SK-N-SH treated with all-trans-retinoic acid at 6 μM for 48 hours (cell line): Measurements from ENCODE around the gene ABCA8.

Experiments used
- ATAC-seq: fragments of 200-7000 bp; cut with Tn5 transposase; 3 replicates; pipeline ENCODE4 v1.9.1; 2020; ENCODE audit warnings: mild to moderate bottlenecking, moderate library complexity
- ARNTL ChIP-seq: fragments of 450-650 bp; formaldehyde crosslinking; IDR thresholded peaks from 2 replicates; pipeline ENCODE4 v1.5.0; 2020; ENCODE audit warnings: low read depth, mild to moderate bottlenecking, moderate library complexity, borderline replicate concordance
- BACH2 ChIP-seq: fragments of 250-450 bp; sonication (Bioruptor Pico); IDR thresholded peaks from 2 replicates; pipeline ENCODE4 v1.9.0; 2021; ENCODE audit warnings: mild to moderate bottlenecking, borderline replicate concordance
- CREB5 ChIP-seq: fragments of 250-450 bp; sonication (Bioruptor Pico); IDR thresholded peaks from 2 replicates; pipeline ENCODE4 v1.5.1; 2020; ENCODE audit warnings: low read depth, mild to moderate bottlenecking, moderate library complexity
- CSDC2 ChIP-seq: fragments of 250-450 bp; sonication (Bioruptor Pico); IDR thresholded peaks from 2 replicates; pipeline ENCODE4 v1.5.0; 2020; ENCODE audit warnings: mild to moderate bottlenecking, moderate library complexity
- ESRRG ChIP-seq: fragments of 250-450 bp; sonication (Bioruptor Pico); IDR thresholded peaks from 2 replicates; pipeline ENCODE4 v1.6.1; 2021; ENCODE audit warnings: mild to moderate bottlenecking
- GLIS3 ChIP-seq: fragments of 250-450 bp; sonication (Bioruptor Pico); IDR thresholded peaks from 2 replicates; pipeline ENCODE4 v1.5.0; 2020; ENCODE audit warnings: mild to moderate bottlenecking, moderate library complexity
- ISL1 ChIP-seq: fragments of 250-450 bp; sonication (Bioruptor Pico); IDR thresholded peaks from 2 replicates; pipeline ENCODE4 v2.1.2; 2022; ENCODE audit warnings: mild to moderate bottlenecking, moderate library complexity
- OSR1 ChIP-seq: fragments of 250-450 bp; sonication (Bioruptor Pico); IDR thresholded peaks from 2 replicates; pipeline ENCODE4 v1.8.0; 2022; ENCODE audit warnings: moderate library complexity, mild to moderate bottlenecking, inconsistent platforms
- PPARA ChIP-seq: fragments of 250-450 bp; sonication (Bioruptor Pico); IDR thresholded peaks from 2 replicates; pipeline ENCODE4 v1.5.0; 2020; ENCODE audit warnings: mild to moderate bottlenecking, borderline replicate concordance
- SNAI2 ChIP-seq: fragments of 250-450 bp; sonication (Bioruptor Pico); IDR thresholded peaks from 2 replicates; pipeline ENCODE4 v1.5.0; 2020; ENCODE audit warnings: mild to moderate bottlenecking, moderate library complexity
- TCF4 ChIP-seq: fragments of 250-450 bp; sonication (Bioruptor Pico); IDR thresholded peaks from 2 replicates; pipeline ENCODE4 v1.8.0; 2021; ENCODE audit warnings: mild to moderate bottlenecking, moderate library complexity, borderline replicate concordance
- TOX ChIP-seq: fragments of 250-450 bp; sonication (Bioruptor Pico); IDR thresholded peaks from 2 replicates; pipeline ENCODE4 v1.8.0; 2021; ENCODE audit warnings: mild to moderate bottlenecking, moderate library complexity, borderline replicate concordance
- ZC3H10 ChIP-seq: fragments of 250-450 bp; sonication (Bioruptor Pico); IDR thresholded peaks from 2 replicates; pipeline ENCODE4 v1.5.1; 2021; ENCODE audit warnings: mild to moderate bottlenecking, moderate library complexity
- ZFP3 ChIP-seq: fragments of 250-450 bp; sonication (Bioruptor Pico); IDR thresholded peaks from 2 replicates; pipeline ENCODE4 v1.5.0; 2020; ENCODE audit warnings: mild to moderate bottlenecking, moderate library complexity
- ZFP30 ChIP-seq: fragments of 450-650 bp; formaldehyde crosslinking; IDR thresholded peaks from 2 replicates; pipeline ENCODE4 v1.5.0; 2022; ENCODE audit warnings: mild to moderate bottlenecking, moderate library complexity
- ZNF565 ChIP-seq: fragments of 450-650 bp; formaldehyde crosslinking; conservative IDR thresholded peaks from 2 replicates; pipeline ENCODE4 v1.5.0; 2020; ENCODE audit warnings: low read depth, mild to moderate bottlenecking, moderate library complexity
- ZNF70 ChIP-seq: fragments of 450-650 bp; formaldehyde crosslinking; IDR thresholded peaks from 2 replicates; pipeline ENCODE4 v1.5.0; 2020; ENCODE audit warnings: mild to moderate bottlenecking, moderate library complexity
- ZNF8 ChIP-seq: fragments of 450-650 bp; formaldehyde crosslinking; IDR thresholded peaks from 2 replicates; pipeline ENCODE4 v1.5.0; 2020; ENCODE audit warnings: mild to moderate bottlenecking, moderate library complexity
- TF ChIP-seq, protein P1 (sequence below): fragments of 250-450 bp; sonication (Bioruptor Pico); IDR thresholded peaks from 2 replicates; pipeline ENCODE4 v1.5.0; 2020; ENCODE audit warnings: mild to moderate bottlenecking, moderate library complexity
- TF ChIP-seq, protein P2 (sequence below): fragments of 250-450 bp; sonication (Bioruptor Pico); IDR thresholded peaks from 2 replicates; pipeline ENCODE4 v1.8.0; 2021; ENCODE audit warnings: low read depth, mild to moderate bottlenecking, moderate library complexity, borderline replicate concordance

The ABCA8 gene

DNA sequence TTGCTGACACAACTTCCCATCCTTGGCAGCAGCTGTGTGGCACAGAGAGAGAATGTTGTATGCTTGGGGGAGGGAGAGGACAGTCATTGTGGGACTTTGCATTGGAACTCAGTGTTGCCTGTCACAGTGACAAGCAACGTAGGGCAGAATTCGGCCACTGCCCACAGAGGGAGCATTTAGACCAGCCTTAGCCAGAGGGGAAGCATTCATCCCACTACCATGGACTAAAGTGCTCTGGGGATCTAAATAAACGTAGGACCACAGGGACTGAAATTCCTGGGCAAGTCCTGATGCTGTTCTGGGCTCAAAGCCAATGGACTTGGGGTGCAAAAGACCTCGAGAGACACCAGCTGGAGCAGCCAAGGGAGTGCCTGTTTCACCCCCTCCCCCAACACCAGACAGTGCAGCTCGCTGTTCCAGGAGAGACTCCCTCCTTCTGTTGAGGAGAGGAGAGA lies 44.9 kb downstream of the ABCA8 start:
- ATAC-seq, result no peak
- no peak for TF ChIP-seq BACH2 (CRISPR knock-in tag)
- no peak for TF ChIP-seq CREB5 (CRISPR knock-in tag)
- no peak for TF ChIP-seq TCF4 (CRISPR knock-in tag)
- TF ChIP-seq ESRRG (CRISPR knock-in tag), result no peak
- no peak for TF ChIP-seq CSDC2
- TF ChIP-seq SNAI2 (CRISPR knock-in tag), result no peak
- TF ChIP-seq ZNF8 (CRISPR knock-in tag), result no peak
- TF ChIP-seq ZNF70 (CRISPR knock-in tag), result no peak
- no peak for TF ChIP-seq ZC3H10
- no peak for TF ChIP-seq ISL1 (CRISPR knock-in tag)

- peak; percentile 87 for ATAC-seq
Observed at GRCh38 chr17:68909066-68909465, 46.1 kb downstream of the ABCA8 start.

DNA sequence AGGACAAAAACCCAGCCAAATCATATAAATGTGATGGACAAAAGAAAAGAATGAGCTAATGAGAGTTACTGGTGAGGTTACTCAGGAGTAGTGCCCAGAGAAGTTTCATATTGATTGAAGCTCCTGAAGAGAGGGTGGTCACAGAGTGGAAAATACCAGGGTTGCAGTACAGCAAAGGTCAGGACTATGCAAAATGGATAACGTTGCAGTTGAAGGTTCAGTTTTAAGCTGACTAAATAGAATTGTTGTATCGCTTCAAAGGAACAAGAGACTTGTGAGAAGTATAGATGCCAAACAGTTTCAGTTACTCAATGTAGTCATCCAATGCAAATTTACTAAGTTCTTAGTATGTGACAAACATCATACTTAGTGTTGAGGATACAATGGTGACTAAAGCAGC lies 47.1 kb downstream of the ABCA8 start:
- ATAC-seq, result no peak
- TF ChIP-seq BACH2 (CRISPR knock-in tag), result no peak
- TF ChIP-seq OSR1 (CRISPR knock-in tag), result no peak
- TF ChIP-seq ZNF8 (CRISPR knock-in tag), result no peak
- TF ChIP-seq, protein P1, sequence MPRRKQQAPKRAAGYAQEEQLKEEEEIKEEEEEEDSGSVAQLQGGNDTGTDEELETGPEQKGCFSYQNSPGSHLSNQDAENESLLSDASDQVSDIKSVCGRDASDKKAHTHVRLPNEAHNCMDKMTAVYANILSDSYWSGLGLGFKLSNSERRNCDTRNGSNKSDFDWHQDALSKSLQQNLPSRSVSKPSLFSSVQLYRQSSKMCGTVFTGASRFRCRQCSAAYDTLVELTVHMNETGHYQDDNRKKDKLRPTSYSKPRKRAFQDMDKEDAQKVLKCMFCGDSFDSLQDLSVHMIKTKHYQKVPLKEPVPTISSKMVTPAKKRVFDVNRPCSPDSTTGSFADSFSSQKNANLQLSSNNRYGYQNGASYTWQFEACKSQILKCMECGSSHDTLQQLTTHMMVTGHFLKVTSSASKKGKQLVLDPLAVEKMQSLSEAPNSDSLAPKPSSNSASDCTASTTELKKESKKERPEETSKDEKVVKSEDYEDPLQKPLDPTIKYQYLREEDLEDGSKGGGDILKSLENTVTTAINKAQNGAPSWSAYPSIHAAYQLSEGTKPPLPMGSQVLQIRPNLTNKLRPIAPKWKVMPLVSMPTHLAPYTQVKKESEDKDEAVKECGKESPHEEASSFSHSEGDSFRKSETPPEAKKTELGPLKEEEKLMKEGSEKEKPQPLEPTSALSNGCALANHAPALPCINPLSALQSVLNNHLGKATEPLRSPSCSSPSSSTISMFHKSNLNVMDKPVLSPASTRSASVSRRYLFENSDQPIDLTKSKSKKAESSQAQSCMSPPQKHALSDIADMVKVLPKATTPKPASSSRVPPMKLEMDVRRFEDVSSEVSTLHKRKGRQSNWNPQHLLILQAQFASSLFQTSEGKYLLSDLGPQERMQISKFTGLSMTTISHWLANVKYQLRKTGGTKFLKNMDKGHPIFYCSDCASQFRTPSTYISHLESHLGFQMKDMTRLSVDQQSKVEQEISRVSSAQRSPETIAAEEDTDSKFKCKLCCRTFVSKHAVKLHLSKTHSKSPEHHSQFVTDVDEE (CRISPR knock-in tag), result no peak
- no peak for TF ChIP-seq ZNF565 (CRISPR knock-in tag)
- TF ChIP-seq CREB5 (CRISPR knock-in tag), result no peak
- no peak for TF ChIP-seq TOX (CRISPR knock-in tag)

More at GRCh38 chr17:68909066-68909465, 46.1 kb downstream of the ABCA8 start:
- no peak for TF ChIP-seq ZNF8 (CRISPR knock-in tag)
- no peak for TF ChIP-seq ZFP3 (CRISPR knock-in tag)
- no peak for TF ChIP-seq OSR1 (CRISPR knock-in tag)
- TF ChIP-seq, protein P1 (CRISPR knock-in tag), result no peak
- TF ChIP-seq, protein P2, sequence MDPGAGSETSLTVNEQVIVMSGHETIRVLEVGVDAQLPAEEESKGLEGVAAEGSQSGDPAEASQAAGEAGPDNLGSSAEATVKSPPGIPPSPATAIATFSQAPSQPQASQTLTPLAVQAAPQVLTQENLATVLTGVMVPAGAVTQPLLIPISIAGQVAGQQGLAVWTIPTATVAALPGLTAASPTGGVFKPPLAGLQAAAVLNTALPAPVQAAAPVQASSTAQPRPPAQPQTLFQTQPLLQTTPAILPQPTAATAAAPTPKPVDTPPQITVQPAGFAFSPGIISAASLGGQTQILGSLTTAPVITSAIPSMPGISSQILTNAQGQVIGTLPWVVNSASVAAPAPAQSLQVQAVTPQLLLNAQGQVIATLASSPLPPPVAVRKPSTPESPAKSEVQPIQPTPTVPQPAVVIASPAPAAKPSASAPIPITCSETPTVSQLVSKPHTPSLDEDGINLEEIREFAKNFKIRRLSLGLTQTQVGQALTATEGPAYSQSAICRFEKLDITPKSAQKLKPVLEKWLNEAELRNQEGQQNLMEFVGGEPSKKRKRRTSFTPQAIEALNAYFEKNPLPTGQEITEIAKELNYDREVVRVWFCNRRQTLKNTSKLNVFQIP (CRISPR knock-in tag), result no peak
- TF ChIP-seq GLIS3 (CRISPR knock-in tag), result no peak
- no peak for TF ChIP-seq ARNTL (CRISPR knock-in tag)
- TF ChIP-seq TCF4 (CRISPR knock-in tag), result no peak
- TF ChIP-seq CSDC2, result no peak
- no peak for TF ChIP-seq ZFP30
- no peak for TF ChIP-seq ZNF565 (CRISPR knock-in tag)
- TF ChIP-seq PPARA (CRISPR knock-in tag), result no peak
- no peak for TF ChIP-seq ZC3H10
